Suprapubic skin (tissue), 4 donors: Measurements from ENCODE around the gene PMF1.
"Not testable (repeated sequence)": the region's sequence is repeated elsewhere in the genome, so short reads cannot be mapped to it uniquely, and the experiment has no call there.

Source experiments
- POLR2A ChIP-seq, 2 donors: fragments of 450-650 bp; IDR thresholded peaks; one replicate each; pipeline ENCODE4 v1.6.1; 2017; ENCODE audit warnings: antibody characterized with exemption in 2 of 2, mild to moderate bottlenecking in 2 of 2, moderate library complexity in 2 of 2
- POLR2AphosphoS5 ChIP-seq, 3 donors: sonication (generic); formaldehyde crosslinking; IDR thresholded peaks; one replicate each; pipeline ENCODE4 v1.6.1; 2017; ENCODE audit warnings: antibody characterized with exemption in 3 of 3
- TF ChIP-seq, protein P1 (sequence below), 2 donors: fragments of 200-600 bp in 1 of 2; fragments of 450-650 bp in 1 of 2; sonication (generic) in 1 of 2; IDR thresholded peaks; one replicate each; pipeline ENCODE4 v1.5.1; 2016 to 2019; ENCODE audit warnings: antibody characterized with exemption in 2 of 2, mild to moderate bottlenecking in 1 of 2, moderate library complexity in 1 of 2

- not testable (repeated sequence) for TF ChIP-seq POLR2AphosphoS5, POLR2A (IDR thresholded peaks at IDR 0.05)
- TF ChIP-seq, protein P1, sequence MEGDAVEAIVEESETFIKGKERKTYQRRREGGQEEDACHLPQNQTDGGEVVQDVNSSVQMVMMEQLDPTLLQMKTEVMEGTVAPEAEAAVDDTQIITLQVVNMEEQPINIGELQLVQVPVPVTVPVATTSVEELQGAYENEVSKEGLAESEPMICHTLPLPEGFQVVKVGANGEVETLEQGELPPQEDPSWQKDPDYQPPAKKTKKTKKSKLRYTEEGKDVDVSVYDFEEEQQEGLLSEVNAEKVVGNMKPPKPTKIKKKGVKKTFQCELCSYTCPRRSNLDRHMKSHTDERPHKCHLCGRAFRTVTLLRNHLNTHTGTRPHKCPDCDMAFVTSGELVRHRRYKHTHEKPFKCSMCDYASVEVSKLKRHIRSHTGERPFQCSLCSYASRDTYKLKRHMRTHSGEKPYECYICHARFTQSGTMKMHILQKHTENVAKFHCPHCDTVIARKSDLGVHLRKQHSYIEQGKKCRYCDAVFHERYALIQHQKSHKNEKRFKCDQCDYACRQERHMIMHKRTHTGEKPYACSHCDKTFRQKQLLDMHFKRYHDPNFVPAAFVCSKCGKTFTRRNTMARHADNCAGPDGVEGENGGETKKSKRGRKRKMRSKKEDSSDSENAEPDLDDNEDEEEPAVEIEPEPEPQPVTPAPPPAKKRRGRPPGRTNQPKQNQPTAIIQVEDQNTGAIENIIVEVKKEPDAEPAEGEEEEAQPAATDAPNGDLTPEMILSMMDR (IDR thresholded peaks at IDR 0.05), result not testable (repeated sequence)
These were observed 26.2 kb upstream of the PMF1 start for GRCh38 chr1:156186347-156187177.
